HEK293T (cell line): ENCODE measurements around the gene MIGA1.

Experiments used
- CTCF ChIA-PET: fragments of 350-600 bp; formaldehyde crosslinking; extraction: SDS; loops from one replicate; lab custom pipeline; 2021; ENCODE audit warnings: antibody characterized with exemption, inconsistent platforms; lab: Yijun Ruan, JAX
- POLR2A ChIA-PET: fragments of 350-600 bp; formaldehyde crosslinking; extraction: SDS; loops from one replicate; lab custom pipeline; 2020; ENCODE audit warnings: antibody characterized with exemption, inconsistent platforms; lab: Yijun Ruan, JAX
- DNase-seq: peaks from one replicate; pipeline ENCODE4 v3.0.0; 2012; ENCODE audit warnings: mixed read lengths; ENCODE audit errors: extremely low spot score
- ARNT ChIP-seq: fragments of 450-650 bp; IDR thresholded peaks from 2 replicates; pipeline ENCODE4 v1.6.1; 2017; ENCODE audit warnings: mild to moderate bottlenecking
- BHLHE40 ChIP-seq: fragments of 450-650 bp; IDR thresholded peaks from 2 replicates; pipeline ENCODE4 v1.6.1; 2016; ENCODE audit warnings: mild to moderate bottlenecking, moderate library complexity, borderline replicate concordance
- CTBP1 ChIP-seq: fragments of 450-650 bp; IDR thresholded peaks from 2 replicates; pipeline ENCODE4 v1.6.1; 2016; ENCODE audit warnings: borderline replicate concordance
- ELF4 ChIP-seq: fragments of 450-650 bp; IDR thresholded peaks from 2 replicates; pipeline ENCODE4 v1.6.1; 2017; ENCODE audit warnings: antibody characterized with exemption
- FOXA1 ChIP-seq: fragments of 450-650 bp; IDR thresholded peaks from 2 replicates; pipeline ENCODE4 v1.6.1; 2016; ENCODE audit warnings: mild to moderate bottlenecking
- FOXK2 ChIP-seq: fragments of 450-650 bp; IDR thresholded peaks from 2 replicates; pipeline ENCODE4 v1.6.1; 2016; ENCODE audit warnings: mild to moderate bottlenecking
- FOXM1 ChIP-seq: fragments of 450-650 bp; IDR thresholded peaks from 2 replicates; pipeline ENCODE4 v1.6.1; 2017; ENCODE audit warnings: mild to moderate bottlenecking, borderline replicate concordance
- HDGF ChIP-seq: fragments of 450-650 bp; IDR thresholded peaks from 2 replicates; pipeline ENCODE4 v1.6.1; 2017; ENCODE audit warnings: antibody characterized with exemption, borderline replicate concordance
- L3MBTL2 ChIP-seq: fragments of 450-650 bp; conservative IDR thresholded peaks from 2 replicates; pipeline ENCODE4 v1.6.1; 2016; ENCODE audit warnings: mild to moderate bottlenecking
- LEF1 ChIP-seq: fragments of 450-650 bp; IDR thresholded peaks from 2 replicates; pipeline ENCODE4 v1.6.1; 2017; ENCODE audit warnings: mild to moderate bottlenecking, borderline replicate concordance
- NFRKB ChIP-seq: fragments of 450-650 bp; IDR thresholded peaks from 2 replicates; pipeline ENCODE4 v1.6.1; 2016; ENCODE audit warnings: mild to moderate bottlenecking, moderate library complexity
- PKNOX1 ChIP-seq: fragments of 450-650 bp; IDR thresholded peaks from 2 replicates; pipeline ENCODE4 v1.6.1; 2016
- SP1 ChIP-seq: fragments of 450-650 bp; IDR thresholded peaks from 2 replicates; pipeline ENCODE4 v1.6.1; 2017
- SUZ12 ChIP-seq: fragments of 450-650 bp; IDR thresholded peaks from 2 replicates; pipeline ENCODE4 v1.6.1; 2016; ENCODE audit warnings: mild to moderate bottlenecking
- TARDBP ChIP-seq: fragments of 450-650 bp; IDR thresholded peaks from 2 replicates; pipeline ENCODE4 v1.6.1; 2016
- ZNF384 ChIP-seq: fragments of 450-650 bp; IDR thresholded peaks from 2 replicates; pipeline ENCODE4 v1.6.1; 2016

MIGA1 gene

GRCh38 chr1:77888081-77888780 lies 108.8 kb downstream of the MIGA1 start, which contains the start of gene NEXN:
Gene NEXN (plus strand): TSS chr1:77888624. CDS start chr1:77916107, 27,483 bp downstream.
- ChIA-PET POLR2A (interaction anchor here (0.9 to 1.5 kb wide), 5 partner anchors 12 to 190 kb away, joined by 3 to 10 read pairs (median 3); partner anchors contain the start of gene FUBP1), CTCF (interaction anchor here (0.7 kb wide), 1 partner anchor 130 kb away, joined by 3 read pairs; no protein-coding TSS in a partner anchor)
- TF ChIP-seq ARNT (no peak), BHLHE40 (no peak), ZNF384 (no peak), TARDBP (no peak), SP1 (no peak), FOXA1 (no peak), HDGF (peak; percentile 92; the same call in 1 of the 2 replicates), L3MBTL2 (peak; percentile 47)
- DNase-seq = peak; percentile 81

- CTCF ChIA-PET = no interaction called here
- peak; percentile 74 for DNase-seq
- TF ChIP-seq ELF4 (no peak), BHLHE40 (no peak), ARNT (no peak), LEF1 (no peak), CTBP1 (no peak), ZNF384 (no peak), L3MBTL2 (no peak), SP1 (no peak), HDGF (no peak), FOXK2 (no peak), TARDBP (no peak), NFRKB (no peak), PKNOX1 (no peak), SUZ12 (no peak), FOXM1 (no peak), FOXA1 (no peak)
- POLR2A ChIA-PET = interaction anchor here (1.4 to 1.5 kb wide), 2 partner anchors 14 to 90 kb away, joined by 5 to 10 read pairs; partner anchors contain the start of gene FUBP1
Observed at GRCh38 chr1:77888781-77889642, 109.6 kb downstream of the MIGA1 start.

DNA sequence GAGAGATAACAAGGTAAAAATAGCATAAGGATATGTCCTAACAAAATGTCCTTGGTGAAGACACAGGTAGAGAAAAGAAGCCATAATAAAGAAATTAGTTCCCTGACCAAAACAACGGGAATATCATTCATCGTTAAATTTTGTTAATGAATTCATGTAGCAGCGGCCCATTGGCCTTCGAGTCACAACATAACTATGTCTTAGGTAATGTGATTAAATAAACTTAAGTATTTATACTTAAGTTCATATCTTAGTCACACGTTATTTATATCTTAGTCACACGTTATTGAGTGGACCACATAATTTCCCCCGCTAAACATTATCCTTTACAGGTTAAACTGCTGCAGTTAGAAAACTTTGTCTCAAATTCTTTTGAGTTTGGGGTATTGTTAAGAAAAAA lies 110.2 kb downstream of the MIGA1 start:
- TF ChIP-seq NFRKB = no peak
- no peak for TF ChIP-seq BHLHE40
- no peak for TF ChIP-seq CTBP1
- TF ChIP-seq ELF4 = no peak
- no peak for TF ChIP-seq TARDBP
- no peak for TF ChIP-seq ARNT
- DNase-seq = no peak
- POLR2A ChIA-PET = no interaction called here
- CTCF ChIA-PET = no interaction called here

- POLR2A ChIA-PET = no interaction called here
- TF ChIP-seq NFRKB (no peak), SUZ12 (no peak), PKNOX1 (no peak), ELF4 (no peak), LEF1 (no peak), ZNF384 (no peak), CTBP1 (no peak), TARDBP (no peak), FOXK2 (no peak), HDGF (no peak), FOXA1 (no peak), FOXM1 (no peak)
- DNase-seq = no peak
- CTCF ChIA-PET = no interaction called here
Observed at GRCh38 chr1:77891200-77891599, 111.8 kb downstream of the MIGA1 start.

- ChIA-PET CTCF (interaction anchor here (0.6 to 1.4 kb wide), 3 partner anchors 55 to 74 kb away, joined by 3 to 6 read pairs (median 3); no protein-coding TSS in a partner anchor), POLR2A (interaction anchor here (0.9 kb wide), 1 partner anchor 12 kb away, joined by 3 read pairs; the partner anchor contains the start of gene NEXN)
- no peak for DNase-seq
- TF ChIP-seq ELF4 (no peak), FOXA1 (no peak), SP1 (no peak), PKNOX1 (no peak), ZNF384 (no peak), TARDBP (no peak), BHLHE40 (no peak), FOXK2 (no peak), LEF1 (no peak), NFRKB (no peak), L3MBTL2 (no peak), CTBP1 (no peak), HDGF (no peak), FOXM1 (no peak), ARNT (no peak), SUZ12 (no peak)
Observed at GRCh38 chr1:77899647-77900320, 120.3 kb downstream of the MIGA1 start.
